ENCODE data around the gene DENND6A. TPM values are rescaled to one million over a fixed set of nuclear protein-coding genes. Genes with fewer than 3 reads are reported as not detected.
A peak's percentile ranks its signal among the peaks of the same experiment; 100 is the strongest.

Gene DENND6A
- total and polyA plus RNA-seq, 2 of the 13 experiments (the other 11 are each of a cell fraction or from before 2014, with no cell fraction given): 9.4 to 11.1 TPM

DNA sequence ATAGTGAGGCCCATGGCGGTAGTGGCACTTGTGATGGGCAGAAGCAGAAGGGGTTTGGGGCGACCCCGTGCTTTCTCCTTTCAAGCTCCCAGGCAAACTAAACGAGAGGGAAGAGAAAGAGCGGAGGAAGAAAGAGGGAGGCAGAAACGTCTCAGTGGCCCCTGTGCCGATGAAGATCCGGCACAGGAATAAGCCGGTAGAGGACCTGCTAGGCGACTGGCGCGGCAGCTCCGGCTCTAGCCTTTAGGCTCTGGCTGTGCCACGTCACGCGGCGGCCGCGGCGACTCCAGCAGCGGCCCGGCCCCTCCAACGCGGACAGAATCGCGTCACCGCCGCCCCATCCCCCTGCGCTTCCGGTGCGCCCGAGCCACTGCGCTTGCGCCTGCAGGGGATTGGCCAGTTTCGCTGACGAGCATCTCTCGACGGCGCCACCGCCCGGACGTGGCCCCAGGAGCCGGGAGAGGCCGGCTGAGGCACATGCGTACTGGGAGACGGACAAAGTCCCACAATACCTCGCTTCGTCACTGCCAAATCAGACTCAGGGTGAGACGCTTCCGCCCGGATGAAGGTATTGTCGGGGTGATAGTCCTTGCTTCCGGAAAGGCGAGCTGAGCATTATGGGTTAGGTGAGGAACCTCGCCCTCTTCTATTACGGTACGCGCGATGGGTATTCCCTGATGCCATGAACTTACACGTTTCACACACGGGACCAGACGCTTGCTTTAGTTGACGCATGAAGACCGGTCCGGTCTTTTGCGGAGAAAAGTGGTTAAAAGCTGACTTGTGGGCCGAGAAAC is 95.6 kb downstream of the DENND6A start, which contains the start of gene ARF4 (continued):
- TF ChIP-seq HNRNPLL (IDR thresholded peaks at IDR 0.05; ENCODE audit: low read depth, low read length, poor library complexity, severe bottlenecking) (peak; percentile 75), ZMYM3 (CRISPR knock-in tag; IDR thresholded peaks at IDR 0.05) (no peak), ZNF260 (CRISPR knock-in tag; IDR thresholded peaks at IDR 0.05; ENCODE audit: borderline replicate concordance, low read depth) (no peak), FOSL1 (CRISPR knock-in tag; IDR thresholded peaks at IDR 0.05; ENCODE audit: borderline replicate concordance) (no peak), YY1 (IDR thresholded peaks at IDR 0.05; ENCODE audit: insufficient read depth, insufficient replicate concordance, low read depth, low read length) (peak; percentile 72), CBFB (CRISPR knock-in tag; IDR thresholded peaks at IDR 0.05) (peak; percentile 73), PAF1 (CRISPR knock-in tag; IDR thresholded peaks at IDR 0.05) (no peak), ZNF777 (CRISPR knock-in tag; IDR thresholded peaks at IDR 0.05) (peak; percentile 88), NCOA2 (CRISPR knock-in tag; IDR thresholded peaks at IDR 0.05) (0 out of 2 replicates have a peak, but pooled peaks have one; percentile 6), ZNF891 (CRISPR knock-in tag; IDR thresholded peaks at IDR 0.05) (no peak; the same call in 1 of the 2 replicates), ZBTB21 (CRISPR knock-in tag; IDR thresholded peaks at IDR 0.05) (peak; percentile 96), TEAD2 (CRISPR knock-in tag; IDR thresholded peaks at IDR 0.05) (peak; percentile 72; the same call in 1 of the 2 replicates)
- TF ChIP-seq, protein P1, sequence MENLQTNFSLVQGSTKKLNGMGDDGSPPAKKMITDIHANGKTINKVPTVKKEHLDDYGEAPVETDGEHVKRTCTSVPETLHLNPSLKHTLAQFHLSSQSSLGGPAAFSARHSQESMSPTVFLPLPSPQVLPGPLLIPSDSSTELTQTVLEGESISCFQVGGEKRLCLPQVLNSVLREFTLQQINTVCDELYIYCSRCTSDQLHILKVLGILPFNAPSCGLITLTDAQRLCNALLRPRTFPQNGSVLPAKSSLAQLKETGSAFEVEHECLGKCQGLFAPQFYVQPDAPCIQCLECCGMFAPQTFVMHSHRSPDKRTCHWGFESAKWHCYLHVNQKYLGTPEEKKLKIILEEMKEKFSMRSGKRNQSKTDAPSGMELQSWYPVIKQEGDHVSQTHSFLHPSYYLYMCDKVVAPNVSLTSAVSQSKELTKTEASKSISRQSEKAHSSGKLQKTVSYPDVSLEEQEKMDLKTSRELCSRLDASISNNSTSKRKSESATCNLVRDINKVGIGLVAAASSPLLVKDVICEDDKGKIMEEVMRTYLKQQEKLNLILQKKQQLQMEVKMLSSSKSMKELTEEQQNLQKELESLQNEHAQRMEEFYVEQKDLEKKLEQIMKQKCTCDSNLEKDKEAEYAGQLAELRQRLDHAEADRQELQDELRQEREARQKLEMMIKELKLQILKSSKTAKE (CRISPR knock-in tag; IDR thresholded peaks at IDR 0.05; ENCODE audit: borderline replicate concordance): peak; percentile 37; the same call in 1 of the 2 replicates
- TF ChIP-seq, protein P2, sequence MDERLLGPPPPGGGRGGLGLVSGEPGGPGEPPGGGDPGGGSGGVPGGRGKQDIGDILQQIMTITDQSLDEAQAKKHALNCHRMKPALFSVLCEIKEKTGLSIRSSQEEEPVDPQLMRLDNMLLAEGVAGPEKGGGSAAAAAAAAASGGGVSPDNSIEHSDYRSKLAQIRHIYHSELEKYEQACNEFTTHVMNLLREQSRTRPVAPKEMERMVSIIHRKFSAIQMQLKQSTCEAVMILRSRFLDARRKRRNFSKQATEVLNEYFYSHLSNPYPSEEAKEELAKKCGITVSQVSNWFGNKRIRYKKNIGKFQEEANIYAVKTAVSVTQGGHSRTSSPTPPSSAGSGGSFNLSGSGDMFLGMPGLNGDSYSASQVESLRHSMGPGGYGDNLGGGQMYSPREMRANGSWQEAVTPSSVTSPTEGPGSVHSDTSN (CRISPR knock-in tag; IDR thresholded peaks at IDR 0.05): no peak
- TF ChIP-seq, protein P3, sequence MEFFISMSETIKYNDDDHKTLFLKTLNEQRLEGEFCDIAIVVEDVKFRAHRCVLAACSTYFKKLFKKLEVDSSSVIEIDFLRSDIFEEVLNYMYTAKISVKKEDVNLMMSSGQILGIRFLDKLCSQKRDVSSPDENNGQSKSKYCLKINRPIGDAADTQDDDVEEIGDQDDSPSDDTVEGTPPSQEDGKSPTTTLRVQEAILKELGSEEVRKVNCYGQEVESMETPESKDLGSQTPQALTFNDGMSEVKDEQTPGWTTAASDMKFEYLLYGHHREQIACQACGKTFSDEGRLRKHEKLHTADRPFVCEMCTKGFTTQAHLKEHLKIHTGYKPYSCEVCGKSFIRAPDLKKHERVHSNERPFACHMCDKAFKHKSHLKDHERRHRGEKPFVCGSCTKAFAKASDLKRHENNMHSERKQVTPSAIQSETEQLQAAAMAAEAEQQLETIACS (CRISPR knock-in tag; IDR thresholded peaks at IDR 0.05): no peak
- TF ChIP-seq, protein P4, sequence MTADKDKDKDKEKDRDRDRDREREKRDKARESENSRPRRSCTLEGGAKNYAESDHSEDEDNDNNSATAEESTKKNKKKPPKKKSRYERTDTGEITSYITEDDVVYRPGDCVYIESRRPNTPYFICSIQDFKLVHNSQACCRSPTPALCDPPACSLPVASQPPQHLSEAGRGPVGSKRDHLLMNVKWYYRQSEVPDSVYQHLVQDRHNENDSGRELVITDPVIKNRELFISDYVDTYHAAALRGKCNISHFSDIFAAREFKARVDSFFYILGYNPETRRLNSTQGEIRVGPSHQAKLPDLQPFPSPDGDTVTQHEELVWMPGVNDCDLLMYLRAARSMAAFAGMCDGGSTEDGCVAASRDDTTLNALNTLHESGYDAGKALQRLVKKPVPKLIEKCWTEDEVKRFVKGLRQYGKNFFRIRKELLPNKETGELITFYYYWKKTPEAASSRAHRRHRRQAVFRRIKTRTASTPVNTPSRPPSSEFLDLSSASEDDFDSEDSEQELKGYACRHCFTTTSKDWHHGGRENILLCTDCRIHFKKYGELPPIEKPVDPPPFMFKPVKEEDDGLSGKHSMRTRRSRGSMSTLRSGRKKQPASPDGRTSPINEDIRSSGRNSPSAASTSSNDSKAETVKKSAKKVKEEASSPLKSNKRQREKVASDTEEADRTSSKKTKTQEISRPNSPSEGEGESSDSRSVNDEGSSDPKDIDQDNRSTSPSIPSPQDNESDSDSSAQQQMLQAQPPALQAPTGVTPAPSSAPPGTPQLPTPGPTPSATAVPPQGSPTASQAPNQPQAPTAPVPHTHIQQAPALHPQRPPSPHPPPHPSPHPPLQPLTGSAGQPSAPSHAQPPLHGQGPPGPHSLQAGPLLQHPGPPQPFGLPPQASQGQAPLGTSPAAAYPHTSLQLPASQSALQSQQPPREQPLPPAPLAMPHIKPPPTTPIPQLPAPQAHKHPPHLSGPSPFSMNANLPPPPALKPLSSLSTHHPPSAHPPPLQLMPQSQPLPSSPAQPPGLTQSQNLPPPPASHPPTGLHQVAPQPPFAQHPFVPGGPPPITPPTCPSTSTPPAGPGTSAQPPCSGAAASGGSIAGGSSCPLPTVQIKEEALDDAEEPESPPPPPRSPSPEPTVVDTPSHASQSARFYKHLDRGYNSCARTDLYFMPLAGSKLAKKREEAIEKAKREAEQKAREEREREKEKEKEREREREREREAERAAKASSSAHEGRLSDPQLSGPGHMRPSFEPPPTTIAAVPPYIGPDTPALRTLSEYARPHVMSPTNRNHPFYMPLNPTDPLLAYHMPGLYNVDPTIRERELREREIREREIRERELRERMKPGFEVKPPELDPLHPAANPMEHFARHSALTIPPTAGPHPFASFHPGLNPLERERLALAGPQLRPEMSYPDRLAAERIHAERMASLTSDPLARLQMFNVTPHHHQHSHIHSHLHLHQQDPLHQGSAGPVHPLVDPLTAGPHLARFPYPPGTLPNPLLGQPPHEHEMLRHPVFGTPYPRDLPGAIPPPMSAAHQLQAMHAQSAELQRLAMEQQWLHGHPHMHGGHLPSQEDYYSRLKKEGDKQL (CRISPR knock-in tag; IDR thresholded peaks at IDR 0.05; ENCODE audit: low read depth): 0 out of 2 replicates have a peak, but pooled peaks have one; percentile 21
- TF ChIP-seq, protein P5, sequence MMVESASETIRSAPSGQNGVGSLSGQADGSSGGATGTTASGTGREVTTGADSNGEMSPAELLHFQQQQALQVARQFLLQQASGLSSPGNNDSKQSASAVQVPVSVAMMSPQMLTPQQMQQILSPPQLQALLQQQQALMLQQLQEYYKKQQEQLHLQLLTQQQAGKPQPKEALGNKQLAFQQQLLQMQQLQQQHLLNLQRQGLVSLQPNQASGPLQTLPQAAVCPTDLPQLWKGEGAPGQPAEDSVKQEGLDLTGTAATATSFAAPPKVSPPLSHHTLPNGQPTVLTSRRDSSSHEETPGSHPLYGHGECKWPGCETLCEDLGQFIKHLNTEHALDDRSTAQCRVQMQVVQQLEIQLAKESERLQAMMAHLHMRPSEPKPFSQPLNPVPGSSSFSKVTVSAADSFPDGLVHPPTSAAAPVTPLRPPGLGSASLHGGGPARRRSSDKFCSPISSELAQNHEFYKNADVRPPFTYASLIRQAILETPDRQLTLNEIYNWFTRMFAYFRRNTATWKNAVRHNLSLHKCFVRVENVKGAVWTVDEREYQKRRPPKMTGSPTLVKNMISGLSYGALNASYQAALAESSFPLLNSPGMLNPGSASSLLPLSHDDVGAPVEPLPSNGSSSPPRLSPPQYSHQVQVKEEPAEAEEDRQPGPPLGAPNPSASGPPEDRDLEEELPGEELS (CRISPR knock-in tag; IDR thresholded peaks at IDR 0.05): peak; percentile 36; the same call in 1 of the 2 replicates
